Measurements from ENCODE around the gene AGFG1. TPM values are rescaled to one million over a fixed set of nuclear protein-coding genes. Genes with fewer than 3 reads are reported as not detected.
"Not testable (repeated sequence)": the region's sequence is repeated elsewhere in the genome, so short reads cannot be mapped to it uniquely, and the experiment has no call there.

Gene AGFG1
- total RNA-seq, 1 donor from 2014 or later = 73.0 TPM

- DNase-seq (ENCODE audit: low spot score in 2 of 2) = no peak
- no peak for FAIRE-seq
Measured at GRCh38 chr2:227493524-227493923, 21.6 kb downstream of the AGFG1 start.

- FAIRE-seq (no peak), DNase-seq (ENCODE audit: low spot score in 2 of 2) (no peak)
Measured at GRCh38 chr2:227497158-227497557, 25.2 kb downstream of the AGFG1 start.

- DNase-seq (ENCODE audit: low spot score in 2 of 2) (no peak), FAIRE-seq (no peak)
Measured at GRCh38 chr2:227499627-227500300, 27.8 kb downstream of the AGFG1 start.

GRCh38 chr2:227500301-227500630 is 28.3 kb downstream of the AGFG1 start:
- DNase-seq (ENCODE audit: low spot score in 2 of 2) (no peak), FAIRE-seq (no peak)

- FAIRE-seq (no peak), DNase-seq (ENCODE audit: low spot score in 2 of 2) (no peak)
Measured at GRCh38 chr2:227503433-227504406, 31.8 kb downstream of the AGFG1 start.

GRCh38 chr2:227504700-227505099 is 32.7 kb downstream of the AGFG1 start:
- FAIRE-seq (no peak), DNase-seq (ENCODE audit: low spot score in 2 of 2) (no peak)

GRCh38 chr2:227506456-227506855 is 34.5 kb downstream of the AGFG1 start:
- FAIRE-seq (no peak), DNase-seq (ENCODE audit: low spot score in 2 of 2) (no peak)

- FAIRE-seq (no peak), DNase-seq (ENCODE audit: low spot score in 2 of 2) (no peak)
Measured at GRCh38 chr2:227507963-227508362, 36.0 kb downstream of the AGFG1 start.

- DNase-seq (ENCODE audit: low spot score in 2 of 2) = no peak
- FAIRE-seq = no peak
Measured at GRCh38 chr2:227509076-227509475, 37.1 kb downstream of the AGFG1 start.

- FAIRE-seq = no peak
- DNase-seq (ENCODE audit: low spot score in 2 of 2) = no peak
Measured at GRCh38 chr2:227509824-227510619, 38.1 kb downstream of the AGFG1 start.

- FAIRE-seq (no peak), DNase-seq (ENCODE audit: low spot score in 2 of 2) (no peak)
Measured at GRCh38 chr2:227510620-227510958, 38.6 kb downstream of the AGFG1 start.

GRCh38 chr2:227511239-227511930 is 39.4 kb downstream of the AGFG1 start:
- FAIRE-seq (no peak), DNase-seq (ENCODE audit: low spot score in 2 of 2) (no peak)

GRCh38 chr2:227511955-227512354 is 40.0 kb downstream of the AGFG1 start:
- DNase-seq (ENCODE audit: low spot score in 2 of 2) (no peak), FAIRE-seq (no peak)

GRCh38 chr2:227513113-227513512 is 41.2 kb downstream of the AGFG1 start:
- no peak for DNase-seq (ENCODE audit: low spot score in 2 of 2)
- FAIRE-seq = no peak

- FAIRE-seq (no peak), DNase-seq (ENCODE audit: low spot score in 2 of 2) (no peak)
Measured at GRCh38 chr2:227515742-227516141, 43.8 kb downstream of the AGFG1 start.

- FAIRE-seq = no peak
Measured at GRCh38 chr2:227517724-227518123, 45.8 kb downstream of the AGFG1 start.

GRCh38 chr2:227518278-227518865 is 46.4 kb downstream of the AGFG1 start:
- DNase-seq (ENCODE audit: low spot score in 2 of 2); FAIRE-seq: not testable (repeated sequence)

More at GRCh38 chr2:227517724-227518123, 45.8 kb downstream of the AGFG1 start:
- DNase-seq (ENCODE audit: low spot score in 2 of 2) = no peak

GRCh38 chr2:227521178-227521577 is 49.2 kb downstream of the AGFG1 start:
- not testable (repeated sequence) for FAIRE-seq; DNase-seq (ENCODE audit: low spot score in 2 of 2)

- DNase-seq (ENCODE audit: low spot score in 2 of 2) (no peak), FAIRE-seq (no peak)
Measured at GRCh38 chr2:227524665-227525064, 52.7 kb downstream of the AGFG1 start.

GRCh38 chr2:227527351-227527750 is 55.4 kb downstream of the AGFG1 start:
- FAIRE-seq = no peak

More at GRCh38 chr2:227527351-227527750, 55.4 kb downstream of the AGFG1 start:
- no peak for DNase-seq (ENCODE audit: low spot score in 2 of 2)
